GM19043 (cell line): ENCODE results near the gene ADD3.
"Not testable (repeated sequence)": the region's sequence is repeated elsewhere in the genome, so short reads cannot be mapped to it uniquely, and the experiment has no call there.

Experiments
- ATAC-seq: cut with Tn5 transposase; IDR thresholded peaks from one replicate; pipeline ENCODE4 v1.9.1; 2021; ENCODE audit warnings: low read depth; ENCODE audit not compliant: unreplicated experiment

The ADD3 gene

DNA sequence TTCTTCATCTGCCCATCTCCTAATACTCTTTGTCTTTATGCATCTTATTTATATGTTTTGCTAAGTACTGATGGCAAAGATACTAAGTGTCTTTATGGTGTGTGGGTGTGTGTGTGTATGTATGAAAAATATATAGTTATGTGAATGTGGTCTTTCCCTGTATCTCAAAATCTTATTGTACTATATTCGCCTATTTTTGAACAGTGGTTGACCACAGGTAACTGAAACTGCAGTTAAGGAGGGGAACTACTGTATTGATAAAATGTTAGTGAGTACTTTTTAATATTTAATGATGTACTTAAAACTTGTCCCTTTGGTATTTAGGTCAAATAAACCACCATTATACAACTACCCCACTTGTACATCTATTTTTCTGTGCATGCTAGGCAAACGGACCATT lies 85.9 kb downstream of the ADD3 start:
- ATAC-seq: no peak

DNA sequence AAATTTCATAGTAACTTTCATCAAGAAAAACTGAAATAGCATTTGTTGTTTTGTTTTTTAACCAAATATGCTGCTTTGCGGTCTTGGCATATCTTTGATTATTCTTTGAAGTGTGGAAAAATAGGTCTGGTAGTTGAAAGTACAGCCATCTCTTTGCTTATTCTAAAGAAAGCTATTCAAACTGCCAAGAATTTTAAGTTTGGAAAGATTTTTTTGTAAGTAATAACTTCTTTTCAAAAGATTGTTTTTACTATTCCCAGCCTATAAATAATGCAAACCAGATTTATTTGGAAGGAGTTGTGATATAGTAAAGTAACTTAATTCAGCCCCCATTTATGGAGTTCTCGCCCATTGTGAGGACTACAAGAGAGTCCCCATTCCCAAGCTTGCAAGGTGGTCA lies 87.0 kb downstream of the ADD3 start:
- no peak for ATAC-seq

DNA sequence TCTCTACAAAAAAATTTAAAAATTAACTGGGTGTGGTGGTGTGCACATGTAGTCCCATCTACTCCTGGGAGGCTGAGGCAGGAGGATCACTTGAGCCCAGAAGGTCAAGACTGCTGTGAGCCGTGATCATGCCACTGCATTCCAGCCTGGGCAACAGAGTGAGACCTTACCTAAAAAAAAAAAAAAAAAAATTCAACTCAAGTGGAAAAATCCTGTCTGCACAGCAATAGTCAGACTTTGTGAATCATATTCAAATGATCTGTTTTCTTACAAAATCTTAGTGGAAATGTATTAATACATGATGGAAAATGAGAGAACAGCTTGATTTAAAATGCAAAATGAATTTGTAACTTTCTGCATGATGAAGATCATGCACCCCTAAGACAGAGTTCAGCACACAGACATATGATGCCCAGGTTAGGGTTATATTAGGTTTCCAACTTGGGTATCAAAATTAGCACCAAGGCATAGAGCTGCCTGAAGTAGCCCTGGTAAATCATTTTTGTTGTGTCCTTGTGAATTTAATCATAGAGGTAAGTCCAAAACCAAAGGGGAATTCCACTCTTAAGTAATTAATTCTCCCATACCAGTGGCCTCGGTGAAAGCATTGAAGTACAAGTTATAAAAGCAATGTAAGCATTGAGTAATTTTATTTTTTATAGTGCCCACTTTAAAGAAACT lies 93.8 kb downstream of the ADD3 start:
- ATAC-seq: no peak

DNA sequence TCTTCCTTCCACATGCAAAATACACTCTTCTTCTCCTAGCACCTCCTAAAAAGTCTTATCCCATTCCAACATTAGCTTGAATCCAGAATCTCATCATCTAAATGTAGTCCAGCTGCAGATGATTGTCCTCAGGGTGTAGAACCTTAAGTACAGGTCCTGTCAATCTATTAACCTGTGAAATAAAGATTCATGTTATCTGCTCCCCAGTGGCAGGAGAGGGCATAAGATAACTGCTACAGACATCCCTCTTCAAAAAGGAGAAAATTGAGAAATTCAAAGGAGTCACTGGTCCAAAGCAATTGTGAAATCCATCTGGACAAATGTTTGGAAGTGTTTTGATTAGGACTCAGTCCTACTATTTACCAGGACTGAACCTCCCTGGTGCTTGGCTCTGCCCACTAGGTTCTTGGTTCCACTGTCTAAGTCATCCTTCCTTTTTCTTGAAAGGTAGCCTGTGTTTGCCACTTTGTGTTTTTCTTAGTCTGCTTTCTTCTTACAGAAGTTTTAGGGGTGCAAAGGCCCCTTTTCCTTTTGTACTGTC lies 96.2 kb downstream of the ADD3 start:
- ATAC-seq: no peak

DNA sequence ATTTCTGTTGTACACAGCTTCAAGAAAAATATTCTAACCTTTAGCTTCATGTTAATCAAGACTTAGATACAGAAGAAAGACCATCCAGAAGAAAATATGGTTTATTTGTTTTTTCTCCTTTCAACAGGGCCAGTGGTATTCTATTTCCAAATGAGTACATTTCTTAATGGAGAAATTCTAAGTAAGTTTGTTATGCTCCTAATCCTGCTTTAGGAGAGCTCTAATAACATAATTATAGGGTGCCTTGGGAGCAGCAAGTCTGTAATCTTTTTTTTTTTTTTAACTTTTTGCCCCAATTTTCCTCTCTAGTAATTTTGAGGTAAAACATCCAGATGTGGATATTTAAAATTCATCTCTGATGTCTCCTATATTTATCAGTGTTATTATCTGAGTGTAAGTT lies 98.1 kb downstream of the ADD3 start:
- no peak for ATAC-seq

DNA sequence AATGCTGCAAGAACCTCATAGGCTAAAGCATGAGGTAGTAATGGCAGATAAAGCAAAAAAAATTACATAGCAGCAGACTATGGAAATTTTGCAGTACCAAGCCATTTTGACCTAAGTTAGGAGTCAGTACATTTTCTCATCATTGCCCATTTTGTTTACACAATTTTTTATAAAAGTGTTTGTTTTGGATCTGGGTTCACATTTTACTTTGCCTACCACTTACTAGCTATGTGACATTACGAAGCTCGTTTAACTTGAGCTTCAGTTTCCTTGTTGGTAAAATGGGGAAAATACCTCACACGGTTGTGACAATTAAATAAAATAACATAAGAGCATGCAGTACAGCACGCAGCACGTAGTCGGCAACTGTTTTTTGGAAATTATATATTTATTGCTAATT lies 99.6 kb downstream of the ADD3 start:
- no peak for ATAC-seq

DNA sequence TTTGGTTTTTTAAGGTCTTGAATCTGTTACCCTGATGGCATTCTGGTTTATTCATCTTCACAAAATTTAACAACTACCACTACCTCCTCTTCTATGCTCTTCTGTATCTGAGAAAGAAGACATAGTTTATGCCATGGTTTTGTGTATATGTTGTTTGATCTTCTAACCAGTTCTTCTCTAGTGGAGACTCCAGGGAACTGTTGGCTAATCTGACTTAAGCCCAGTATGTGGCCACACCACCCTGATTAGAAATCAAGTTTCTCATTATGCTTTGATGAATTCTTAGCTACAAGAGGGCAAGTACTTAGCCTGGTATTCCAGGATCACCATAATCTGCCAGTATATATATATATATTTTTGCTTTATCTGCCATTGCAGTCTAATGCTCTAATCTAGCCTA lies 100.1 kb downstream of the ADD3 start:
- ATAC-seq: no peak

DNA sequence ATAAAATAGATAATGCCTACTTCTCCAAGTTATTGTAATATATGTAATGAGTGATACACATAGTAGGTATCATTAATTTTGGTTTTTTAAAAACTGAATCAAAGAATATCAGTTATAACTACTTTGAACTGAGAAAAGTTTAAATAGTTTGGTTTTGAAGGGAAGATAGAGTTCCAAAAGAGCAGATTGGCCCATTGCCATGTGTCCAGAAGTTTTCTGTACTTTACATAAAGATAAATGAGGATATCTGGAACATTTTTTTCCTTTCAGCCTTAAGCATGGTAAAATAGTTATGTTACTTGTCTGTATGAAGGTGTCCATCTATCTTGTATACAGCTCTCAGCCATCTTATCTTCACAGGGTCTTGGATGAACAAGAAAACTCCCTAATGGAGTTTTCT lies 101.7 kb downstream of the ADD3 start:
- no peak for ATAC-seq

DNA sequence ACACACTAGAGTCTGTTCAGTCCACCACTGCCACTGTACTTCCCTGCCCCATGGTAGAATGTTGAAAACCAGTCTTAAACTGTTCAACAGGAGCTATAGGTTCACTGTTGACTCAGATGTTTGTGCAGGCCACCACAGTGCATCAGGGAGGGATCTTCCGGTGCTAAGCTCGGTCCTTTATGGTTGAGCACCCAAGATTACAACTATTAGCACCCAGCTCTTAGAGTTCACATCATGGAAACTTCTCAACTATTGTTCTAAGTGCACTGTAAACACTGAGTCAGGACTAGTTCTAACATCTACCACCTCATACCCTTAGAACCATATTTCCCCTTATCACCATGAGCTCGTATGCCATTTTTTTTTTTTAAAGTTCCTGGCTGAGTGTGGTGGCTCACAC lies 102.6 kb downstream of the ADD3 start:
- no peak for ATAC-seq

DNA sequence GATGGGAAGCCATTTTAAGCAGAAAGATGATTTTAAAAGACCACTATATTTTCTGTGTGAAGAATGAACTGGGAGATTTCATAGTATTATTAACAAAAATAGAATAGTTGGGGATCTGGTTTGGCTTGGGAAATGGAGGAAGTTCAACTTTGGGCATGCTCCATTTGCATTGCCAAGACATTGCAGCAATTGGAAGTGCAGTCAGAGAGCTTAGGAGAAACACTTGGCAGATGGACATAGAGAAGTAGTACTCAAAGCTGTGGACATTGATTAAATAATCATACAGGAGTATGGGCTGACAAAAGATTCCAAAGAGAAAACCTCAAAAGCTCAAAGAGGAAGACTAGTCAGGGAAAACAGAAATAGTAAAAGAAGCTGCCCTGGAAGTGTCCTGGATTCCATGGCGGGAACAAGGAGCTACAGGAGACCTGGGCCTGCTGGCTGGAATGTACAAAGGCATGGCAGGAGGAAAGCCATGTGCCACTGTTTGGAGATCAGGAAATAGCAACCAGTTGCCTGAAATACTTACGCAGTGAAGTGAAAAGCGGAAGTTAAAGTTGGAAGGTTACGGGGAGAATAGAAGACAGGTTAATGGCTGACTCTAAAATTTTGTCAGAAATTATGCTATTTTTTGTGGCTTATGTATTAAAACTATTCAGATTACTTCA lies 106.0 kb downstream of the ADD3 start:
- ATAC-seq: no peak

DNA sequence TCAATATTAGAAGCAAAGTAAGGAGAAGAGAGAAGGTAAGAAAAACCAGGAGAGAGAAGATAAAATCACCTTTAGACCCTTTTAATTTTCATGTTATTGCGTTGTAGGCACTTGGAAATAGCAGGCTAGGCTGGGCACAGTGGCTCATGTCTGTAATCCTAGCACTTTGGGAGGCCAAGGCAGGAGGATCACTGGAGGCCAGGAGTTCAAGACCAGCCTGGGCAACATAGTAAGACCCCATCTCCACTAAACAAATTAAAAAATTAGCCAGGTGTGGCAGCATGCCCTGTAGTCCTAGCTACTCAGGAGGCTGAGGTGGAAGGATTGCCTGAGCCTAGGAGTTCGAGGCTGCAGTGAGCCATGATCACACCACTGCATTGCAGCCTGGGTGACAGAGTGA lies 106.9 kb downstream of the ADD3 start:
- not testable (repeated sequence) for ATAC-seq

DNA sequence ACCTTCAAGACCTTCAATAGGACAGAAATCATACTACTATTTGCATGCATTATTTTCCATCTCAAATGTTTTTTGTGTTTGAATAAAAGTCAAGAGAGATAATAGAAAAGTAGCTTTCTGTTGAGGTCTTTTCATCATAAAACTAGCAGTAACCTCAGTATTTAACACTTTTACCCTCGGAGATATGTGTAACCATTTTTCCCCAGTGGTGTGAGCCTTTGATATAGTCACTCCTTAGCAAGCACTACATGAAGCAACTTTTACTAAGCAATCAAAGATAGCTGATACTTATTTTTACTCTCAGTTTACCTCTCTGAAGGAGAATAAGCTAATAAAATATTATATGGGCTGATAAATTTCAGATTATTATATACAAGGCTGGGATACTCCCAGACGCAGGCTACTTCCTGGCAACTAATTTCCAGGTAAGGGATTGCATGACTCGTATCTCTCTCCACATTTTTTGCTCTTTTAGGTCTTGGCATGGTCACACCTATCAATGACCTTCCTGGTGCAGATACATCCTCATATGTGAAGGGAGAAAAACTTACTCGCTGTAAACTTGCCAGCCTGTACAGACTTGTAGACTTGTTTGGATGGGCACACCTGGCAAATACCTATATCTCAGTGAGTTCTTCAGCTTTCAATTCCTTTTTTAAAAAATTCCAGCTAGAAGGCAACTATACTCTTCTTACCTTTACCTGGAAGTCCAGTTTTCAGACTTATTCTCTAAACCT lies 108.2 kb downstream of the ADD3 start:
- ATAC-seq: no peak

DNA sequence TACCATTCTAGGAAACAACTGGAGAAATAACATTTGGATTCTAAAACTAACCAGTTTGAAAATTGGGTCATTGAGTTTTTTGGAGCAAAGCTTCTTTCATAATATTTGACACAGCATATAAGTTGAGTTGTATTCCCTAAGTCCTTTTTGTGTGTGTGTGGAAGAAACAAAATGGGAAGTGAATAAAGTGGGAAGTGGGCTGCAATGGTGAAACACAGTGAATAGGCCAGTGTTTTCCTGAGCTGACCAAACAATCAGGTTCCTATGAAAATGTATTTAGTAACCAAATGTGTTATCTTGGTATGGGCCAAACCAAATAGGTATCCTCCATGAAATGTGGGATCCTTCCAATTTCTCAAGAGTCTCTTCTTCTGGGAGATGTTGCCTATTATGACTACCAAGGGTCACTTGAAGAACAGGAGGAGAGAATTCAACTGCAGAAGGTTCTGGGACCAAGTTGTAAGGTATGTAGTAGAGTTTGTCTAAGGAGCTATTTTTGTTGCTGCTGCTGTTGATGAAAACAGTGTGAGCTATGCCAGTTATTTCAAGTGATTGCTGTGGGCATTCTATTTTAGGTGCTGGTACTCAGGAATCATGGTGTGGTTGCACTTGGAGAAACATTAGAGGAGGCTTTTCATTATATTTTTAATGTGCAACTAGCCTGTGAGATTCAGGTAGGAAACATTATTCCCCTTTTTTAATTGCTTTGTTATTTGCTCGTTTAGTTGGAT lies 111.3 kb downstream of the ADD3 start:
- no peak for ATAC-seq

DNA sequence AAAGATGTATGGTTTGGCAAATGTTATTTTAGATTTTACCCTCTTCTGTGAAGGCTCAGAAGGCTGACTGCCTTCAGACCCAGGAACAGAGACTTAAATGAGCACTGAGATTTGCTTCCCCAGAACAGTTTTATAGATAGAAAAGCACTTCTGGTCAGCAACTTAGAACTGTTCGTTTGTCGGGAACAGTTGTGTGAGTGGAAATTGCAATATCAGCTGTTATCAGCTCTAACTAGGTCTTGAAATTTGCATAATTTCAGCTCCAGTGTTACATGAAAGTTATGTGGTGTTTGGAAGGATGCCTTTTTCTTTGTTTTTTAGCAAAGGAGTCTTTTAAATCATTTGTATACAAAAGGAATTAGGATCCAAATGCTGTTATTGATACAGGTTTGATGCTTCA lies 115.8 kb downstream of the ADD3 start:
- ATAC-seq: no peak

DNA sequence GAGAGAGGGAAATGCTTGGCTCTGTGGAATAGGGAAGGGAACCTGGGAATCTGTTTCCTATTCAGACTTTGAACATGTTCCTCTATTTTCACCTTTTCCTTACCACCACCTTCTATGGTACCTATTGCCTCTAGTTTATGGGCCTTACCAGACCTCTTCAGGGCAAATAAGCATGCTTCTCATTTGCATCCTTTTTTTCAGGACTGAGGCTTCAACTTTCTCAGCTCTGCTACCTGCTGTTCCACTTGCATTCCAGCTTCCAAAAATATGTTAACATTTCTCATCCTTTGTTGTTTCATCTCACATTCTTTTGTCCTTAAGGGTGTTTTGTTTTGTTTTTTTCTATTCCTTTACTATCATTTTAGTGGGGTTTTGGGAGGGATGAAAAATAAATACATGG lies 121.7 kb downstream of the ADD3 start:
- ATAC-seq: no peak

DNA sequence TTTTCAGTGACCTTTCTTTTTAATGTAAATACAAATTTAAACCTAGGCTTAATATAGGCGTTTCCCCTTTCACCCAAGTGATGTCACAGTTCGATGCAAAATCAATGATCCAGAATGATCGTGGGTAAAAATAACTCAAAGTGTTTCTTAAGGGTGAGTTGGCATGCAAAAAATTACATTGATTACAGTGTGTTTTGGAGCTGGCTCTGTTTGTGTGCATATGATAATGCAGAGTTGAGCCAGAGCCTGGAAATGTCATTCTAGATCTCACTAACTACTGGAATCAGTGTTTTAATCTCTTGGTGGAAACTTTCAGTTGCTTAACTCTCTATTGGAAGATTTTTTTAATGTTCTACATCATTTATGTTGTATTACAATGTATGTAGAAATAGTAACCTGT lies 127.1 kb downstream of the ADD3 start:
- ATAC-seq: no peak

DNA sequence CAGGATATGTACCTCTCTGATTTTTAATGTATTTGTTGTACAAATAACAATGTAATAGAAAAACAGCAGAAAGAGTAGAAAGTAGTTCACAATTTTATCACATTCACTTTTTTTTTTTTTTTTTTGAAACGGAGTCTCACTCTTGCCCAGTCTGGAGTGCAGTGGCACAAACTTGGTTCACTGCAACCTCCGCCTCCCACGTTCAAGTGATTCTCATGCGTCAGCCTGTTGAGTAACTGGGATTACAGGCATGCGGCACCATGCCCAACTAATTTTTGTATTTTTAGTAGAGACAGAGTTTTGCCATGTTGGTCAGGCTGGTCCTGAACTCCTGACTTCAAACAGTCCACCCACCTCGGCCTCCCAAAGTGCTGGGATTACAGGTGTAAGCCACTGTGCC lies 128.1 kb downstream of the ADD3 start:
- ATAC-seq: not testable (repeated sequence)

DNA sequence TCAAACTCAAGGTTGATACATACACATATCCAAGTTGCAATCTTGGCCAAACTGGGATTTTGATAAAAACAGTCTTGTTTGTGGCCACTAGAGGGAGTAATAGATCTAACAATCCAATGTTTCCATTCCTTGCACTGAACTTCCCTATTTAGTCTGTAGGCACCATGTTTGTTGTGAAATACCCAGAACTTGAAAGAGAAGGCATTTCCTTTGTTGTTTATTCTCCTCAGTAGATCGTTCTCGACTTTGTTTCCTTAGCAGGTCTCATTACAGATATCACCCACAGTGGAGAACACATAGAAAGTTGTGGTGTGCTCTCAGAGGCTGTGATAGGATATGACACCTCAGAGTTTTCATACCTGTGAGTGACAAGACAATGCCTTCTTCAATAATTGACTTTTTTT lies 129.4 kb downstream of the ADD3 start:
- no peak for ATAC-seq

DNA sequence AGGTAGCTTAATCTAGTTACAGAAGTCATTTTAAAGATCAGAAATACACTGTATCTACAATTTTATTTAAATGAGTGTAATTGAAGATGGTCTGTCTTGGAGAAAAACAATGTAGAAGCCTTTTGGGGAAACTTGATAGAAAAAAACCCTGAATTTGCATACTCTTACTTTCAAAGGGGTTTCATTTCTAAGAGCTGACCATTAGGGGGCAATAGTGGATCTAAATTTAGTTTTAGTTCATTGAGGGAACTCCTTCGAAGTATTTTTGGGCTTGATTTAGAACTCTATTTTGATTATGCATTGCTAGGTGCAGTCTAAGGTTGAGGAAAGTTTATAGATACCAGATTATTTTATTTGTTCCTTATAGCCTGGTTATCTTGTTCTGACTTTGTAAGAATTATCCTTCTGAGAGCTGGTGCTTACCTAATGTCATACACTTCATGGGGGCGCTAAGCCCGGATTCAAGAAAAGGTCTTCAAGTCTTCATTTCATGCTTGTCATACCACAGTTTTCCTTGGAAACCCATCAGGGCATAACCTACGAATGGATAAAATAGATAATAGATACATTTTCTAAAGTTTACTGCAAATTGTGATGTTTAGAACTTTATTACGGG lies 130.5 kb downstream of the ADD3 start:
- no peak for ATAC-seq

DNA sequence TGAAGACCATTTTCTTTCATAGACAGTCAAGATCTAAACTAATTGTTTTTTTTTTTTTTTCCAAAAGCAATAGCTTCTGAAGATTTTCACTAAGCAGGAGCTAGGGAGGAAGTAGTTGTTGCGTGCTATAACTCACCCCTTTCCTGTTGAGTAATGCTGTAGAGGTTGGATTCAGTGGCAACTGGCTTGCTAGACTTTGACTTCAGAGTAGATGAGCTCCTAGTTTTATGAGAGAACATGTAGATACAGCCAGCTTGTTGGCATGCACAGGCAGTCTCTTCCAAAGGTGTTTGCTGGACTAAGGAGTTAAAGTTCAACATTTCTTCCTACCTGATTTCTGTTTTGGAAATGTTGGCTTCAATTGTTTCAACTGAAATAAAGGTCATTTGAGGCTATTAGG lies 133.4 kb downstream of the ADD3 start:
- ATAC-seq: no peak
